ENCODE results near the gene SPEG.

DNA sequence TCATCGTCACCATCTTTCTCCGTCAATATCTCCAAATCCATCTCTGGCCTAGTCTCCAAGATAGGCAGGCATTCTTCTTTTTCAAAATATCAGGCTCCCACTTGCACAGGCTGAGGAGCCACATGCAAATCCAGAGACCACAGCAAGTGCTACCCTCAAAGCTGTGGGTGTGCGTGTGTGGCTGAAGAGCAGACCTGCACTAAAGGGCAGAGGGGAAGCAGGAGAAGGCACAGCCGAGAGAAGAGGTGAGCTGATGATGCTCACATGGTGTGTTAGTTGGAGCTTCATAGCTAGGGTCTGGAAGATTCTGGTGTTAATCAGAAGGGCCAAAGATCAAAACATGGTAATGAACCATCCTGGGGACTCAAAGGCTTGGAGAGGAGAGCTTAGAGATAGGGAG, 3.8 kb downstream of the SPEG start:
- TF ChIP-seq, protein P1, sequence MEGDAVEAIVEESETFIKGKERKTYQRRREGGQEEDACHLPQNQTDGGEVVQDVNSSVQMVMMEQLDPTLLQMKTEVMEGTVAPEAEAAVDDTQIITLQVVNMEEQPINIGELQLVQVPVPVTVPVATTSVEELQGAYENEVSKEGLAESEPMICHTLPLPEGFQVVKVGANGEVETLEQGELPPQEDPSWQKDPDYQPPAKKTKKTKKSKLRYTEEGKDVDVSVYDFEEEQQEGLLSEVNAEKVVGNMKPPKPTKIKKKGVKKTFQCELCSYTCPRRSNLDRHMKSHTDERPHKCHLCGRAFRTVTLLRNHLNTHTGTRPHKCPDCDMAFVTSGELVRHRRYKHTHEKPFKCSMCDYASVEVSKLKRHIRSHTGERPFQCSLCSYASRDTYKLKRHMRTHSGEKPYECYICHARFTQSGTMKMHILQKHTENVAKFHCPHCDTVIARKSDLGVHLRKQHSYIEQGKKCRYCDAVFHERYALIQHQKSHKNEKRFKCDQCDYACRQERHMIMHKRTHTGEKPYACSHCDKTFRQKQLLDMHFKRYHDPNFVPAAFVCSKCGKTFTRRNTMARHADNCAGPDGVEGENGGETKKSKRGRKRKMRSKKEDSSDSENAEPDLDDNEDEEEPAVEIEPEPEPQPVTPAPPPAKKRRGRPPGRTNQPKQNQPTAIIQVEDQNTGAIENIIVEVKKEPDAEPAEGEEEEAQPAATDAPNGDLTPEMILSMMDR (IDR thresholded peaks at IDR 0.05) = no peak
- no peak for TF ChIP-seq EP300 (IDR thresholded peaks at IDR 0.05)

Data from sigmoid colon (tissue), 4 donors.